Measurements from ENCODE around the gene PIK3C2B.
A peak's percentile ranks its signal among the peaks of the same experiment; 100 is the strongest.

PIK3C2B gene

GRCh38 chr1:204507317-204508105 is 12.9 kb upstream of the PIK3C2B start:
- peak; percentile 70 for DNase-seq (ENCODE audit: low spot score)

- peak; percentile 91 for DNase-seq (ENCODE audit: low spot score)
These were observed 12.3 kb upstream of the PIK3C2B start for GRCh38 chr1:204506969-204507316.

- peak; percentile 96 for DNase-seq (ENCODE audit: low spot score)
These were observed 11.8 kb upstream of the PIK3C2B start for GRCh38 chr1:204506201-204506968.

- no peak for DNase-seq (ENCODE audit: low spot score)
These were observed 11.1 kb upstream of the PIK3C2B start for GRCh38 chr1:204505674-204506200.

GRCh38 chr1:204503913-204504519 is 9.4 kb upstream of the PIK3C2B start:
- peak; percentile 30 for DNase-seq (ENCODE audit: low spot score)

GRCh38 chr1:204503122-204503912 is 8.7 kb upstream of the PIK3C2B start:
- peak; percentile 74 for DNase-seq (ENCODE audit: low spot score)

- DNase-seq (ENCODE audit: low spot score): no peak
These were observed 7.6 kb upstream of the PIK3C2B start for GRCh38 chr1:204502241-204502640.

- no peak for DNase-seq (ENCODE audit: low spot score)
These were observed 5.2 kb upstream of the PIK3C2B start for GRCh38 chr1:204499511-204500468.

- DNase-seq (ENCODE audit: low spot score): no peak
These were observed 4.4 kb upstream of the PIK3C2B start for GRCh38 chr1:204498981-204499380.

GRCh38 chr1:204495777-204496176 is 1.2 kb upstream of the PIK3C2B start:
- DNase-seq (ENCODE audit: low spot score): no peak

- no peak for DNase-seq (ENCODE audit: low spot score)
These were observed 611 bp upstream of the PIK3C2B start for GRCh38 chr1:204495078-204495753.

GRCh38 chr1:204493984-204494280 is 673 bp downstream of the PIK3C2B start:
- peak; percentile 63 for DNase-seq (ENCODE audit: low spot score)

- DNase-seq (ENCODE audit: low spot score): peak; percentile 42
These were observed 1.2 kb downstream of the PIK3C2B start for GRCh38 chr1:204493145-204493983.

GRCh38 chr1:204491655-204492054 is 3.0 kb downstream of the PIK3C2B start:
- DNase-seq (ENCODE audit: low spot score): no peak

GRCh38 chr1:204487256-204487615 is 7.4 kb downstream of the PIK3C2B start:
- no peak for DNase-seq (ENCODE audit: low spot score)

- DNase-seq (ENCODE audit: low spot score): peak; percentile 37
These were observed 7.9 kb downstream of the PIK3C2B start for GRCh38 chr1:204486513-204487255.

GRCh38 chr1:204483791-204484190 is 10.8 kb downstream of the PIK3C2B start:
- DNase-seq (ENCODE audit: low spot score): no peak

GRCh38 chr1:204480515-204480914 is 14.1 kb downstream of the PIK3C2B start:
- no peak for DNase-seq (ENCODE audit: low spot score)

Measured in kidney tubule cell (primary cell).